GM18502 (cell line): ENCODE measurements around the gene MTNR1A.

Experiments
- ATAC-seq: cut with Tn5 transposase; IDR thresholded peaks from one replicate; pipeline ENCODE4 v1.9.1; 2021; ENCODE audit warnings: mild to moderate bottlenecking; ENCODE audit not compliant: unreplicated experiment, poor library complexity

MTNR1A gene

GRCh38 chr4:186554914-186555827 is at the start of gene MTNR1A:
TSS of gene MTNR1A (minus strand) at chr4:186555567. CDS start at chr4:186555365, 202 bp downstream.
- ATAC-seq, result no peak

- no peak for ATAC-seq
Observed at GRCh38 chr4:186604124-186604807, 48.9 kb upstream of the MTNR1A start.

- no peak for ATAC-seq
Observed at GRCh38 chr4:186602978-186603377, 47.6 kb upstream of the MTNR1A start.

- no peak for ATAC-seq
Observed at GRCh38 chr4:186599483-186599882, 44.1 kb upstream of the MTNR1A start.

- no peak for ATAC-seq
Observed at GRCh38 chr4:186598686-186599085, 43.3 kb upstream of the MTNR1A start.

GRCh38 chr4:186596850-186597390 is 41.6 kb upstream of the MTNR1A start:
- no peak for ATAC-seq

- ATAC-seq, result no peak
Observed at GRCh38 chr4:186596346-186596745, 41.0 kb upstream of the MTNR1A start.

GRCh38 chr4:186593587-186593973 is 38.2 kb upstream of the MTNR1A start:
- no peak for ATAC-seq

- no peak for ATAC-seq
Observed at GRCh38 chr4:186592966-186593586, 37.7 kb upstream of the MTNR1A start.

GRCh38 chr4:186592445-186592844 is 37.1 kb upstream of the MTNR1A start:
- ATAC-seq, result no peak

GRCh38 chr4:186591651-186592050 is 36.3 kb upstream of the MTNR1A start:
- ATAC-seq, result no peak

- ATAC-seq, result no peak
Observed at GRCh38 chr4:186588503-186588902, 33.1 kb upstream of the MTNR1A start.

- peak; percentile 78 for ATAC-seq
Observed at GRCh38 chr4:186587416-186588018, 32.1 kb upstream of the MTNR1A start.

- no peak for ATAC-seq
Observed at GRCh38 chr4:186586205-186586604, 30.8 kb upstream of the MTNR1A start.

GRCh38 chr4:186584912-186585311 is 29.5 kb upstream of the MTNR1A start:
- ATAC-seq, result no peak

- no peak for ATAC-seq
Observed at GRCh38 chr4:186581421-186581820, 26.1 kb upstream of the MTNR1A start.

GRCh38 chr4:186580669-186581068 is 25.3 kb upstream of the MTNR1A start:
- no peak for ATAC-seq

GRCh38 chr4:186570193-186570996 is 15.0 kb upstream of the MTNR1A start:
- ATAC-seq, result no peak

- ATAC-seq, result no peak
Observed at GRCh38 chr4:186569533-186570192, 14.3 kb upstream of the MTNR1A start.
